Stomach (tissue), 19 donors: ENCODE data around the gene GALNT3. TPM values are rescaled to one million over a fixed set of nuclear protein-coding genes. Genes with fewer than 3 reads are reported as not detected.

Experiments
- DNase-seq, 2 donors: peaks; one replicate each; pipeline versions ENCODE4 v3.0.0 to v3.0.0-alpha.2; 2013 to 2019
- H3K27ac ChIP-seq, 5 donors: fragments of 200-600 bp in 4 of 5; sonication (generic) in 4 of 5; one replicate each; pipeline ENCODE4 v1.5.1; 2013 to 2019; ENCODE audit warnings: mild to moderate bottlenecking in 1 of 5, moderate library complexity in 1 of 5
- H3K27me3 ChIP-seq, 3 donors: fragments of 200-600 bp; sonication (generic); one replicate each; pipeline ENCODE4 v1.5.1; 2017 to 2019; ENCODE audit warnings: mixed run types in 1 of 3
- H3K36me3 ChIP-seq, 4 donors: fragments of 200-600 bp; sonication (generic); 1 replicate in 3 of 4; 2 replicates in 1 of 4; pipeline ENCODE4 v1.5.1; 2016 to 2019
- H3K4me1 ChIP-seq, 4 donors: fragments of 200-600 bp; sonication (generic); one replicate each; pipeline ENCODE4 v1.5.1; 2016 to 2019
- H3K4me3 ChIP-seq, 4 donors: fragments of 200-600 bp; sonication (generic) in 3 of 4; one replicate each; pipeline ENCODE4 v1.5.1; 2016 to 2019; ENCODE audit warnings: mild to moderate bottlenecking in 1 of 4
- H3K9me3 ChIP-seq, 4 donors: fragments of 200-600 bp; sonication (generic); one replicate each; pipeline ENCODE4 v1.5.1; 2016 to 2019
- EP300 ChIP-seq: sonication (generic); formaldehyde crosslinking; IDR thresholded peaks from one replicate; pipeline ENCODE4 v1.6.1; 2017; ENCODE audit warnings: antibody characterized with exemption
- POLR2A ChIP-seq, 4 donors: fragments of 450-650 bp; IDR thresholded peaks; one replicate each; pipeline ENCODE4 v1.6.1; 2016; ENCODE audit warnings: antibody characterized with exemption in 4 of 4, control low read depth in 2 of 4, mild to moderate bottlenecking in 1 of 4, moderate library complexity in 1 of 4
- POLR2AphosphoS5 ChIP-seq, 3 donors: sonication (generic); formaldehyde crosslinking; IDR thresholded peaks; one replicate each; pipeline ENCODE4 v1.6.1; 2016; ENCODE audit warnings: antibody characterized with exemption in 3 of 3
- WGBS, 5 donors: extraction: QIAGEN DNeasy Blood & Tissue Kit in 3 of 5; methylation state at CpG; one replicate each; pipeline versions ENCODE4 v1.1.5 to v1.1.7; 2013 to 2018; 5-methylcytosine and 5-hydroxymethylcytosine counted together
- intact Hi-C: fragments of 100-400 bp; cut with DNase I; formaldehyde crosslinking; loops from one replicate; pipeline ENCODE4 v1.15.1; 2023; ENCODE audit warnings: low total_unique reads
- long read RNA-seq, 10 donors: transcript quantifications; one replicate each; lab custom pipeline, GENCODE V29; 2026
- polyA plus RNA-seq, 3 donors: library from polyadenylated mRNA; stranded (reverse); fragments of 200-250 nt; gene quantifications; one replicate each; pipeline ENCODE4 v1.2.3, GENCODE V29; 2013
- total RNA-seq, 5 donors: library from RNA; depleted of rRNA; stranded (reverse); fragments of >200 nt; gene quantifications; one replicate each; pipeline versions ENCODE4 v1.1.0 to v1.2.3, GENCODE V29; 2014 to 2016
- TF ChIP-seq, protein P1 (sequence below), 7 experiments: fragments of 450-650 bp in 4 of 7; fragments of 200-600 bp in 3 of 7; sonication (generic) in 3 of 7; IDR thresholded peaks; one replicate each; pipeline ENCODE4 v1.5.1; 2016 to 2019; ENCODE audit warnings: antibody characterized with exemption in 7 of 7, control low read depth in 2 of 7, mild to moderate bottlenecking in 1 of 7
- donor health status: healthy with polysubstance abuse.
- donor health status: Bipolar disorder and iron deficiency.
- donor health status: healthy.

GALNT3 gene
- total RNA-seq (100 to 1,000 TPM in 1 of 5 donors, 10 to 100 TPM in 4; 15.2 to 134 (median 80.8) TPM), polyA plus RNA-seq (10 to 100 TPM; 16.2 to 32.7 (median 24.2) TPM)
- long read RNA-seq, donor 1, partial matches to known transcripts = 17 of 21 reads
- long read RNA-seq, donor 1, other reads (novel, unspliced or antisense) = 0 of 21 reads
- long read RNA-seq, donor 2, transcript GALNT3-201 (11 exons, 3,868 nt) = major isoform, 7 of 24 reads
- long read RNA-seq, donor 2, partial matches to known transcripts = 17 of 24 reads
- long read RNA-seq, donor 2, other reads (novel, unspliced or antisense) = 0 of 24 reads
- long read RNA-seq, donor 3, transcript GALNT3-201 (11 exons, 3,868 nt) = major isoform, 5 of 5 reads
- long read RNA-seq, donor 3, partial matches to known transcripts = 0 of 5 reads
- long read RNA-seq, donor 3, other reads (novel, unspliced or antisense) = 0 of 5 reads
- long read RNA-seq, donor 4, transcript GALNT3-201 (11 exons, 3,868 nt) = major isoform, 5 of 5 reads
- long read RNA-seq, donor 4, partial matches to known transcripts = 0 of 5 reads
- long read RNA-seq, donor 4, other reads (novel, unspliced or antisense) = 0 of 5 reads
- long read RNA-seq, donor 5, partial matches to known transcripts = 0 of 3 reads
- long read RNA-seq, donor 5, other reads (novel, unspliced or antisense) = 0 of 3 reads
- long read RNA-seq, donor 6 = 0 reads
- long read RNA-seq, donor 7, transcript GALNT3-201 (11 exons, 3,868 nt) = major isoform, 9 of 17 reads
- long read RNA-seq, donor 7, partial matches to known transcripts = 8 of 17 reads
- long read RNA-seq, donor 7, other reads (novel, unspliced or antisense) = 0 of 17 reads
- long read RNA-seq, donor 8, partial matches to known transcripts = 10 of 14 reads
- long read RNA-seq, donor 8, other reads (novel, unspliced or antisense) = 0 of 14 reads
- long read RNA-seq, donor 9, transcript GALNT3-201 (11 exons, 3,868 nt) = major isoform, 11 of 22 reads
- long read RNA-seq, donor 9, partial matches to known transcripts = 11 of 22 reads
- long read RNA-seq, donor 9, other reads (novel, unspliced or antisense) = 0 of 22 reads
- long read RNA-seq, donor 10, transcript GALNT3-201 (11 exons, 3,868 nt) = major isoform, 7 of 7 reads
- long read RNA-seq, donor 10, partial matches to known transcripts = 0 of 7 reads
- long read RNA-seq, donor 10, other reads (novel, unspliced or antisense) = 0 of 7 reads

DNA sequence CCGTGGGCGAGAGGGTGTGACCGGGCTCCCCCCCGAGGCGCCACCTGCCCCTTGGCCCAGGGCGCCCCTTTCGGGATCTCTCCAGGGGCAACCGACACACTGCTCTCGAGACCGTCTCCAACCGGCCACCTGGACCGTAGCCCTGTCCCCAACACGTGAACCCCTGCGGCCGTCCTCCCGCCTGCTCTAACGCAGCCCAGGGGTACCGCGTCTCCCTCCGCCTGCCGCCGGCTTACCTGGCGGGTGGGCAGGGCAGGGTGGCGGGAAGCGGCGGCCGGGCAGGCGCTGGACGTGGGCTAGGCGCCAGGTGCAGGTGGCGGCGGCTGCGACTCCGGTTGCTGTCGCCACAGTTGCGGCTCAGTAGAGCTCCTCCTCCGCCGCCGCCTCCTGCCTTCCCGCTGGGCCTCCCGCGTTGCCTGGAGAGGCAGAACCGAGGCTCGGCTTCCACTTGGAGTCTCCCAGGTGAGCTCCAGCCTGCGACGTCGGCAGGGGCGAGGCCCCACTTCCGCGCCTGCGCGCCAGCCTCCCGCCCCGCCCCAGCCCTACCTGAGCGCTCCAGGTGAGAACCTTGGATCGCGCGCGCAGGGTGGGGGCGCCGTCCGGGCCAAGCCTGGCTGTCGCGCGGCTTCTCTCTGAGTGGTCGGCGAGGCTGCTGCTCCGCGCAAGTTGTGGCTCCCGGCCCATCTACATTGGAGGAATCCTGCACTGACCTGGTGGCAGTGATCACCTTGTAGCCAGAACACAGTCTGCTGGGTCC, at the start of gene GALNT3:
Gene GALNT3 (minus strand): TSS at position 469 of the 757 bp plus-strand sequence. CDS start 23,547 bp downstream, outside the sequence.
- Histone ChIP-seq H3K4me1 (peaks cover 11 to 53% (median 25%) of the 10 kb centered on the region in 4 donors), H3K27ac (peak within 1 kb of the TSS; percentile 90 to 99 (median 96)), H3K36me3 (no peaks in the 10 kb centered on the region), H3K4me3 (peak within 1 kb of the TSS; percentile 52 to 63 (median 54)), H3K9me3 (no peaks in the 10 kb centered on the region), H3K27me3 (peaks cover 0 to 21% (median 11%) of the 10 kb centered on the region in 3 donors)
- TF ChIP-seq, protein P1, sequence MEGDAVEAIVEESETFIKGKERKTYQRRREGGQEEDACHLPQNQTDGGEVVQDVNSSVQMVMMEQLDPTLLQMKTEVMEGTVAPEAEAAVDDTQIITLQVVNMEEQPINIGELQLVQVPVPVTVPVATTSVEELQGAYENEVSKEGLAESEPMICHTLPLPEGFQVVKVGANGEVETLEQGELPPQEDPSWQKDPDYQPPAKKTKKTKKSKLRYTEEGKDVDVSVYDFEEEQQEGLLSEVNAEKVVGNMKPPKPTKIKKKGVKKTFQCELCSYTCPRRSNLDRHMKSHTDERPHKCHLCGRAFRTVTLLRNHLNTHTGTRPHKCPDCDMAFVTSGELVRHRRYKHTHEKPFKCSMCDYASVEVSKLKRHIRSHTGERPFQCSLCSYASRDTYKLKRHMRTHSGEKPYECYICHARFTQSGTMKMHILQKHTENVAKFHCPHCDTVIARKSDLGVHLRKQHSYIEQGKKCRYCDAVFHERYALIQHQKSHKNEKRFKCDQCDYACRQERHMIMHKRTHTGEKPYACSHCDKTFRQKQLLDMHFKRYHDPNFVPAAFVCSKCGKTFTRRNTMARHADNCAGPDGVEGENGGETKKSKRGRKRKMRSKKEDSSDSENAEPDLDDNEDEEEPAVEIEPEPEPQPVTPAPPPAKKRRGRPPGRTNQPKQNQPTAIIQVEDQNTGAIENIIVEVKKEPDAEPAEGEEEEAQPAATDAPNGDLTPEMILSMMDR (IDR thresholded peaks at IDR 0.05) = no peak
- TF ChIP-seq EP300 (no peak), POLR2AphosphoS5 (IDR thresholded peaks at IDR 0.05) (peak in 2 of 3 donors; percentile 94 to 95), POLR2A (IDR thresholded peaks at IDR 0.05) (peak in 1 of 4 donors; percentile 74)
- intact Hi-C loops = no loop called here
- 0 to 1% (median 0%) methylated on average over 7 to 70 of the region's 70 CpGs for WGBS, 5 donors
- peak; percentile 96 for DNase-seq

- WGBS, 5 donors = 60 to 74% (median 71%) methylated on average over 1 of the region's 1 CpG
- Histone ChIP-seq H3K9me3 (no peaks in the 10 kb centered on the region), H3K4me3 (no peak overlapping the region), H3K36me3 (no peaks in the 10 kb centered on the region), H3K27ac (no peak overlapping the region), H3K4me1 (no peaks in the 10 kb centered on the region), H3K27me3 (no peaks in the 10 kb centered on the region)
- intact Hi-C loops = no loop called here
- TF ChIP-seq, protein P1 (IDR thresholded peaks at IDR 0.05) = no peak
- TF ChIP-seq EP300 = no peak
- no peak for TF ChIP-seq POLR2AphosphoS5 (IDR thresholded peaks at IDR 0.05)
- TF ChIP-seq POLR2A (IDR thresholded peaks at IDR 0.05) = no peak
- no peak for DNase-seq
These were observed 49.3 kb upstream of the GALNT3 start for GRCh38 chr2:165843351-165843750.

DNA sequence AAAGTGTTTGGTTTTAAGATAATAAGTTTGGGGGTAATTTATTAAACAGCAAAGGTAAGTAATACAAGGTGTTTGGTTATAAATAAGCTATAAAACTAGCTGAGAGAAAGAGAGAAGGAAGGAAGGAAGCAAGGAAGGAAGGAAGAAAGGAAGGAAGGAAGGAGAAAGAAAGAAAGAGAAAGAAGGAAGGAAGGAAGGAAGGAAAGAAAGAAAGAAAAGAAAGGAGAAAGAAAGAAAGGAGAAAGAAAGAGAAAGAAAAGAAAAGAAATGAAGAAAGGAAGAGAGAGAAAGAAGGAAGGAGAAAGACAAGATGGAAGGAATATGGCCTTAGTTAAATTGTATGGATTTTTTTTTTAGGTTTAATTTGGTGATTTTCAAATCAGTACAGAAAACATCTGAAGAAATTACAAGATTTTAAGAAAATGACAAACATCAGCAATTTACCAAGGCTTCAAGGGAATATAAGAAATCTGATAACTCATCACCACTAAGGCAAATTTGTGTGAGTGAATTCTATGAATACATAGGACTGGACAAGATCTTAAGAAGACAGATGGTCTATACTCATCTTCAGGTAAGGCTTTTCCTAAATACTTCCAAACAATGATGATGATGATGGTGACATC, 46.4 kb upstream of the GALNT3 start:
- TF ChIP-seq POLR2A (IDR thresholded peaks at IDR 0.05) = no peak
- TF ChIP-seq, protein P1 (IDR thresholded peaks at IDR 0.05) = no peak
- no peak for TF ChIP-seq POLR2AphosphoS5 (IDR thresholded peaks at IDR 0.05)
- no peak for TF ChIP-seq EP300
- no peak for DNase-seq
- no peak overlapping the region for H3K27ac ChIP-seq

More for the DNA sequence above, 46.4 kb upstream of the GALNT3 start:
- no peaks in the 10 kb centered on the region for H3K27me3 ChIP-seq
- no peaks in the 10 kb centered on the region for H3K4me1 ChIP-seq
- intact Hi-C loops = no loop called here
- H3K9me3 ChIP-seq = no peaks in the 10 kb centered on the region
- H3K4me3 ChIP-seq = no peak overlapping the region
- H3K36me3 ChIP-seq = no peaks in the 10 kb centered on the region
